GM19351 (cell line): ENCODE results near the gene HLA-E.

Experiments
- ATAC-seq: cut with Tn5 transposase; IDR thresholded peaks from one replicate; pipeline ENCODE4 v1.9.1; 2021; ENCODE audit warnings: mild to moderate bottlenecking, moderate library complexity; ENCODE audit not compliant: unreplicated experiment

HLA-E gene

DNA sequence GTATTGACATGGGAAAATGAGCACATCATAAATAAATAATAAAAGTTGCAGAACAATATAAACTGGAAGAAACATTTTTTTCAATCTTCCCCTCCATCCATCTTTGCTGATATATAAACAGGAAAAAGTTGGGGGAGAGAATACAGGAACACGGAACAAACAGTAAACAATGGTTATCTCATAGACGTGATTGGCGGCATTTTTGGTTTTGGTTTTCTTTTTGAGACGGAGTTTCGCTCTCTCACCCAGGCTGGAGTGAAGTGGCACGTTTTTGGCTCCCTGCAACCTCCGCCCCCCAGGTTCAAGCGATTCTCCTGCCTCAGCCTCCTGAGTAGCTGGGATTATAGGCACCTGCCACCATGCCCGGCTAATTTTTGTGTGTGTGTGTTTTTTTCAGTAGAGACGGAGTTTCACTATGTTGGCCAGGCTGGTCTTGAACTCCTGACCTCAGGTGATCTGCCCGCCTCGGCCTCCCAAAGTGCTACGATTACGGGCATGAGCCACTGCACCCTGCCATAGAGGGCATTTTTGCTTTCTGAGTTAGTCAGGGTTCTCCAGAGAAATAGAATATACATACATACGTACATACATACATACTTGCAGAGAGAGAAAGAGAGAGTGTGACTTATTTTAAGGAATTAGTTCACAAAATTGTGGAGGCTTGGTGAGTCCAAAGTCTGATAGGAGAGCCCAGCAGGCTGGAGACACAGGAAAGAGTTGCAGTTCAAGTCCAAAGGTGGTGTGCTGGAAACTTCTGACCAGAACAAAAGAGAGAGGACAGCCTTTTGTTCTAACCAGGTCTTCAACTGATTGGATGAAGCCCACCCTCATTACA lies 44.4 kb downstream of the HLA-E start:
- no peak for ATAC-seq

DNA sequence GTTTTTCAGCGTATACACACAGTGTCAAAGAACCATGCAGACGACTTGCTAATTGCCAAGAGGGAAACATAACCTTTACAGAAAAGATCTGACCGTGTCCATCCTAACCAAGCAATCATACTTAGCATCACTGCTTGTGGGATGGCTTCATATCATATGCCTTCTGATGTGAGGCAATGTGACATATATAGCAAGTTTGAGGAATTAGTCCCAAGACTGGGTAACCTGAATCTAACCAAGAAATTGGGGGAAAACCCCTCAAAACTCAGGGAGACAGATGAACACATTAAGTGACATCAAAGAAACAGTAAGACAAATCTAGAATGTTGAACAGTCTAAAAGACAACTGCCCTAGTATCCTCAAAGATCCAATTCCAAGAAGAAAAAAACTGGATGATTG lies 48.6 kb downstream of the HLA-E start:
- no peak for ATAC-seq

DNA sequence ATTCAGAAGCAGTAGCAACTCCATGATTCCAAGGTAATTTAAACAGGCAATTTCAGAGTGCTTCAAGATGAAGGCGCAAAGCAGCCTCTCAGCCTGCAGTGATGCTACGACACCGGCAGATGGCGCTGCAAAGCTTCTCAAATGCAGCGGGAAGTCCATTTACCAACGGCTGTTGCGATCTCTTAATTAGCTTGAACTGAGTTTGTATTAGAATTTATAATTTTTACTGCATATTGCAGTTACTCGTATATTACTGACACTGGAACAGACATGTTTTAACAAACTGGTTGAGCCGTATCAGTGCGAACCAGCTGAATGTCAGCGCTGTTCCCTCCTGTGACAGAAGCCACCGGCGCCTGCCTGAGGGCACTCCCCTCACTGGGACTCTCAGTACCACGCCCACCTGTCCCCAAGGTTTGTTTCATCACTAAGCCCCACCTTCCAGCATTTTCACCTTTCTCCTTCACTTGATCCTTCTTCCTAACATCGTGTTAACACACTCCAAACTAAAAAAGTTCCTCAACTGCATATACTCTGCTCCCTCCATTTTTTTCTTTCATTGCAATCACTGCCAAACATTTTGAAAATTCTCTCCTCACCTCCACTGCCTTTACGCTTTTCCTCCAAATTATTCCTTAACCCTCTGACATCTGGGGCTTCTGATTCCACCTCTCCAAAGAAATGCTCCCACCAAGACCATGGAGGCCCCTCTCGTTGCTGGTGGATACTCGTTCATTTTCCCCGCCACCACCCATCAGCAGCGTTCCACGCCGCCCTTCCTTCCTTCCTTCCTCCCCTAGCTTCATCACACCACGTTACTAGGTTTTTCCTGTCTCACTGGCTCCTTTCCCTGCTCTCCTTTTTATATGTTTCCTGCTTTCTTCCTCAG lies 52.5 kb downstream of the HLA-E start:
- no peak for ATAC-seq

- no peak for ATAC-seq
These were observed 53.1 kb downstream of the HLA-E start for GRCh38 chr6:30542404-30542725.

GRCh38 chr6:30542915-30543314 lies 53.6 kb downstream of the HLA-E start:
- no peak for ATAC-seq
